ENCODE data around the gene CRTC3.
"Not testable (repeated sequence)": the region's sequence is repeated elsewhere in the genome, so short reads cannot be mapped to it uniquely, and the experiment has no call there.

Gene CRTC3

GRCh38 chr15:90520365-90520764 lies 9.4 kb upstream of the CRTC3 start:
- DNase-seq (ENCODE audit: low read depth): no peak

DNA sequence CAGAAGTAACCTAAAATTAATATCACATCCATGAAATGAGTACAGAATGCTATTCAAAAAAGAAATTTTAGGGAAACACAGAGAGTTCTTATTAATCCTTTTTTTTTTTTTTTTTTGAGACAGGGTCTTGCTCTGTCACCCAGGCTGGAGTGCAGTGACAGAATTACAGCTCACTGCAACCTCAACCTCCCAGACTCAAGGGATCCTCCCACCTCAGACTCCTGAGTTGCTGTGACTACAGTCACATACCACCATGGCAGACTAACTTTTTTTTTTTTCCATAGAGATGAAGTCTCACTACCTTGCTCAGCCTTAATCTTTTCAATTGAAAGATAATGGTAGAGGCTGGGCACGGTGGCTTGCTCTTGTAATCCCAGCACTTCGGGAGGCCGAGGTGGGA lies 6.3 kb upstream of the CRTC3 start:
- DNase-seq (ENCODE audit: low read depth): no peak

DNA sequence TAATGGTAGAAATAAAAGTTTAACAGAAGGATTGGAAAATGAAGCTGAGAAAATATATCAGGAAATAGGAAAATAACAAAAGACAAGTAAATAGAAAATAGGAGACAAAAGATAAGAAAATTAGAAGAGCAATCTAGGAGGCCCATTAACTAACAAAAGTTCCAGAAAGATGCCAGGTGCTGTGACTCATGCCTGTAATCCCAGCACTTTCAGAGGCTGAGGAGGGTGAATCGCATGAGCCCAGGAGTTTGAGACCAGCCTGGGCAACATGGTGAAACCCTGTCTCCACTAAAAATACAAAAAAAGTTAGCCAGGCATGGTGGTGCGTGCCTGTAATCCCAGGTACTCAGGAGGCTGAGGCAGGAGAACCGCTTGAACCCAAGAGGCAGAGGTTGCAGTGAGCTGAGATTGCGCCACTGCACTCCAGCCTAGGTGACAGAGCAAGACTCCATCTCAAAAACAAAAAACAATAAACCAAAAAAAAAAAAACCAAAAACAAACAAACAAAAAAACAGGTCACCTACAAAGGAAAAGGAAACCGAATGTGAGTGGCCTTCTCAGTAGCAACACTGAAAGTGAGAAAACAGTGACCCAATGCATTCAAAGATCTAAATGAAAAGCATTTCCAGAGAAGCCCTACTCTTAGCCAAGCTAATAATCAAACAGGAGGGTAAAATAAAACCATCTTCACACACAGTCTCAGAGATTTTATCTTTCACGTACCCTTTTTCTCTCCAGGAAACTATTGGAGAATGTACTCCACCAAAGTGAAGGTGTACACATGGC lies 5.5 kb upstream of the CRTC3 start:
- not testable (repeated sequence) for DNase-seq (ENCODE audit: low read depth)

GRCh38 chr15:90529011-90529370 lies 732 bp upstream of the CRTC3 start:
- DNase-seq (ENCODE audit: low read depth): no peak

DNA sequence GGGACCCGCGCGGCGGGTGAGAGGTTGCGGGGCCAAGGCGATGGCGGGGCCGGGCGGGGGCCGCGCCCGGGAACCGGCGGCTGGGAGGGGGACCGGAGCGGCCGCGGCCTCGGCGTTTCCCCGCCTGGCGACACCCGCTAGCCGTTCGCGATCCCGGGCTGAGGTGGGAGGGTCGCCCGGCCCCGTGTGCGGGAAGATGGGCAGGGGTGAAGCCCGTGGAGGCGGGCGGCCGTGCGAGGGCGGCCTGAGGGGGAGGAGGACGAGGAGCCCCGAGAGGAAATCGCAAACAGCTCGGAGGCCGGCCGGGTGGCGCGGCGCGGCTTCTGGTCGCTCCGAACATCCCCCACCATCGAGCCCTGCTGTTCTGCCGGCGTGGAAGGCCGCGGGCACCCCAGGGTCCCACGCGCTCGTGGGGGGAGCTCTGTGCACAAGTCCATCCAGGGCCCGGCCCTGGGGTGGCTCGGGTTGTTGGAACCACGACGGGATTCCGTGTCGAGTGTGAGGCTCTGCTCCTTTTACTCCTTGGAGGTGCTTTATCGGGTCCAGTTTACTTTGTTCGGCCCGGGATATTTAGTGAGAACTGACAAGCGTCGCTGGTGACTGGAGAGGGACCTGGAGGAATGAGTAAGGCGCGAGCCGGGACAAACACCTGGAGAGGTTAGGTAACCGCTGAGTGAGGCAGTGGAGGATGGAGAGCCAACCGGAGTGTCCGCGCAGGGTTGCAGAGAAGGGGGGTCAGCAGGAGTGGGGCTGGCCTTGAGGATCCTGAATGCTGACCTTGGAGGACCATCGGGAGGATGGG lies 728 bp downstream of the CRTC3 start:
- no peak for DNase-seq (ENCODE audit: low read depth)

- DNase-seq (ENCODE audit: low read depth): no peak
These were observed 1.4 kb downstream of the CRTC3 start for GRCh38 chr15:90531147-90531546.

DNA sequence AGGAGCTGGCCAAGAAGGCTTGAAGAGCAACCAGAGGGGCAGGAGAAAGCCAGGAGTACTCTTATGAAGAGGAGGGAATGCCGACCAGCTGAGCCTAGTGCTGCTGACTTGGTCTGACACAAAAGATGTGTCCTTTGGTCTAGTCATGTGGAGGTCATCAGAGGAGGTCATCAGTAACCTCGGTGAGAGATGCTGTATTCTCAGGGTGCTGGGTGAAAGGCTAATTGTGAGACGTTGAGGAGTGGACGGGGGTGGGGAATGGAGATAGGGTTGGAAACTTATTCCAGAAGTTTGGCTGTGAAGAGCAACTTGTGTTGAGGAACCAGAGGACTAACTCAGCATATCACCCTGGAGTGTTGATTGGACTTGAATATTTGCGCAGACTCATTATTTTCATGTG lies 5.5 kb downstream of the CRTC3 start:
- DNase-seq (ENCODE audit: low read depth): no peak

- no peak for DNase-seq (ENCODE audit: low read depth)
These were observed 10.1 kb downstream of the CRTC3 start for GRCh38 chr15:90539789-90540188.

DNA sequence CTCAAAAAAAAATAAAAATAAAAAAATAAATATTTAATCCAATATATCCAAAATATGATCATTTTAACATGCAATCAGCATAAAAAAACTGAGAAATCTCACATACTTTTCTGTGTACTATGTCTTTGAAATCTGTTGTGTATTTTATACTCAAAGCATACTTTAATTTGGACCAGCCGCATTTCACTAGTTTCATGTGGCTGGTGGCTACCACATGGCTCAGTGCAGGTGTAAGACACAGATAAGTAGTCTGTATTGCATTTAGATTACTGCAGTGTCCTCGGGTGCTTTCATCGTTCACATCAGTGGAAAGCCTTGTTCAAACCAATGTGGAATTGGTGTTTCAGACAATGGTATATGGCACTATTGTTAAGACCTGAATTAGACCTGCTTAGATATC lies 11.0 kb downstream of the CRTC3 start:
- no peak for DNase-seq (ENCODE audit: low read depth)

GRCh38 chr15:90545095-90545494 lies 15.4 kb downstream of the CRTC3 start:
- DNase-seq (ENCODE audit: low read depth): no peak

- no peak for DNase-seq (ENCODE audit: low read depth)
These were observed 17.8 kb downstream of the CRTC3 start for GRCh38 chr15:90547540-90547939.

- no peak for DNase-seq (ENCODE audit: low read depth)
These were observed 21.2 kb downstream of the CRTC3 start for GRCh38 chr15:90550919-90551318.

DNA sequence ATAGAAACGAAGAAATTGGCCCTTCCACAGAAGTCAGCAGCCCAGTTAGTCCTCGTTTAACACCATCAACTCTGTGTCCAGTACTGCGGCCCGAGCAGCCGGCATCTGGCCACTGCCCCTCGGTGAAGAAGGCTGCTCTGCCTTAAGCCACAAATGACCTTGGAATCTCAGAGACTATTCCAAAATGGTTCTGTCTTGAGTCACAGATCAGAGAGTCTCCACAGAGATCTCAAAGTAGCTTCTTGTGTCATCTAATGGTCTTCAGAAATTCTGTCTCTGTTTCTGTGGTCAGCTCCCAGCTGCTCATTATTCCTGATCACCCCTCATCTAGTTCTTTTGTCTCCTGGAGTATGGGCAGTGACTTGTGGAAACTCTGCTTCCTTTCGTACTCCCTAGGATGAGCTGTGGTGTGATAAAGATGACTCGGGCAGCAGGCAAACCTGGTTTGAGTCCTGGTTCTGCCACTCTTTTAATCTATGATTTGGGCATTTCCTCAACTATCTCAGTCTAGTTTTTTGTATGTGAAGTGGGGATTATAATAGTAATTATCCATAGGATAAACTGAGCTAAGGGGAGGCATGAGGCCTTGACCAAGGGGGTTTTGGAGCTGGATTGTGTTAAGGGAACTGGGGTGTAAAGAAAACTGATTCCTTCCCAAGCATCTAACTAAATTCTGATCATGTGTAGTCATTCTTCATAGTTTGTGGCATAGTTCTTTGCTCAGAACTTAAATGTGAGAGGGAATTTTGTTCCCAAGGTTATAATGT lies 22.6 kb downstream of the CRTC3 start:
- DNase-seq (ENCODE audit: low read depth): peak; percentile 98

GRCh38 chr15:90552929-90553211 lies 23.1 kb downstream of the CRTC3 start:
- DNase-seq (ENCODE audit: low read depth): no peak

DNA sequence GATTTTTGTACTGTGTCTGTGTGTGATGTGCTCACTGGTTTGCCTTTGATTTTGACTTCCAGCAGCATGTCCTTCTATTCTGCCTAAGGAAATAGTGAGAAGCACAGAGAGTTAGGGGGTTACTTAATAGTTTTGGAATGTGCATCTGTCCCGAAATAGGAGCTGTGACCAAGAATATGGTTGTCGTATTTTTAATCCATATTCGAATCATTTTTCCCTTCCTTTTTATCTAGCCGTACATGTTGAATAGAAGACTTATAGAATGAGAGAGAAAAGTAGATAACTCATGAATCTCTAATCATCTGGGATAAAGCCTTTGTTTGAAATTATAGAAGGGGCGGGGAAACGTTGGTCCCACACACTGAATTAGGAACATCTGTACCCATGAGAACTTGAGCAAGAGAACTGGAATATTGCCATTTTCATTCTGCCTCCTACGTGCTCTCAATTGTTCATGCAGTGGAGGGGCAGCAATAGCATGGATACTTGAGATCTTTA lies 23.6 kb downstream of the CRTC3 start:
- peak; percentile 84 for DNase-seq (ENCODE audit: low read depth)

- peak; percentile 61 for DNase-seq (ENCODE audit: low read depth)
These were observed 27.7 kb downstream of the CRTC3 start for GRCh38 chr15:90557186-90558084.

- no peak for DNase-seq (ENCODE audit: low read depth)
These were observed 28.4 kb downstream of the CRTC3 start for GRCh38 chr15:90558171-90558573.

- DNase-seq (ENCODE audit: low read depth): no peak
These were observed 29.4 kb downstream of the CRTC3 start for GRCh38 chr15:90559119-90559518.

DNA sequence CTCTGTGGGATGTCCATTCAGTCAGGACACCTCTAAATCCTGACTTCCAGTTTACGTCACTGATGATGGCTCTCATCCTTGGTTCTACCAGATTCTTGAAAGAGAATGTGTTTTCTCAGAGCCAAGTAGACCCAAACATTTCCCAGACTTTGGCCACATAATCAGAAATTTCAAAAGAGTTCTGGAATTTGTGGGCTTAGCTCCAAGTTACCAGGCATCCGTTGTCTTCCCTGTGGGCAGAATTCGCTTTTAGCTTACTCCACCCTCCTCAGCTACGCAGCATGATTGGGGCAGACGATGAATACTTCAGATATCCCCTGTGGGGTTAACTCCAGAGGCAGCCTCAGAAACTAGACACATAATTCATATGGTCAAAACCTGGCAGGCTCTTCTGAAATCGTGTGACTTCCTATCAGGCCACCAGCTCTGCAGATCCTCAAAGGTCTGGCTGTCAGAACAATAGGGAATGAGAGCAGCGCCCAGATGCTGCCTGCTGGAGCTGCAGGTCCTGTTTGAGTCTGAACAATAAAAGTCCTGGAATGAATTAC lies 30.6 kb downstream of the CRTC3 start:
- DNase-seq (ENCODE audit: low read depth): peak; percentile 99

- DNase-seq (ENCODE audit: low read depth): peak; percentile 65
These were observed 31.9 kb downstream of the CRTC3 start for GRCh38 chr15:90561344-90562244.

Data from GM04503 (cell line).